Urinary bladder (tissue), 4 donors: Measurements from ENCODE around the gene SERPINA3. TPM values are rescaled to one million over a fixed set of nuclear protein-coding genes. Genes with fewer than 3 reads are reported as not detected.

Source experiments
- DNase-seq: peaks from one replicate; pipeline ENCODE4 v3.0.0-alpha.2; 2015; ENCODE audit errors: extremely low spot score
- H3K27ac ChIP-seq: one replicate; pipeline ENCODE4 v1.5.1; 2013; ENCODE audit warnings: low read depth, mild to moderate bottlenecking, moderate library complexity
- H3K36me3 ChIP-seq: one replicate; pipeline ENCODE4 v1.6.1; 2013; ENCODE audit warnings: mild to moderate bottlenecking, moderate library complexity; ENCODE audit not compliant: insufficient read depth
- H3K4me1 ChIP-seq: one replicate; pipeline ENCODE4 v1.6.1; 2013; ENCODE audit warnings: mild to moderate bottlenecking, moderate library complexity; ENCODE audit not compliant: insufficient read depth
- H3K4me3 ChIP-seq: one replicate; pipeline ENCODE4 v1.5.1; 2013; ENCODE audit warnings: low read depth, low read length
- WGBS: extraction: QIAGEN DNeasy Blood & Tissue Kit; methylation state at CpG from one replicate; pipeline ENCODE4 v1.1.7; 2013; 5-methylcytosine and 5-hydroxymethylcytosine counted together
- polyA plus RNA-seq: library from polyadenylated mRNA; stranded (reverse); fragments of 200-250 nt; gene quantifications from one replicate; pipeline ENCODE4 v1.2.3, GENCODE V29; 2013
- total RNA-seq: library from RNA; depleted of rRNA; stranded (reverse); fragments of >200 nt; gene quantifications from one replicate; pipeline ENCODE4 v1.2.3, GENCODE V29; 2014
- donor health status: healthy with polysubstance abuse.
- donor health status: healthy.

Gene SERPINA3
- total and polyA plus RNA-seq, 2 donors: 3.5 to 842 TPM

DNA sequence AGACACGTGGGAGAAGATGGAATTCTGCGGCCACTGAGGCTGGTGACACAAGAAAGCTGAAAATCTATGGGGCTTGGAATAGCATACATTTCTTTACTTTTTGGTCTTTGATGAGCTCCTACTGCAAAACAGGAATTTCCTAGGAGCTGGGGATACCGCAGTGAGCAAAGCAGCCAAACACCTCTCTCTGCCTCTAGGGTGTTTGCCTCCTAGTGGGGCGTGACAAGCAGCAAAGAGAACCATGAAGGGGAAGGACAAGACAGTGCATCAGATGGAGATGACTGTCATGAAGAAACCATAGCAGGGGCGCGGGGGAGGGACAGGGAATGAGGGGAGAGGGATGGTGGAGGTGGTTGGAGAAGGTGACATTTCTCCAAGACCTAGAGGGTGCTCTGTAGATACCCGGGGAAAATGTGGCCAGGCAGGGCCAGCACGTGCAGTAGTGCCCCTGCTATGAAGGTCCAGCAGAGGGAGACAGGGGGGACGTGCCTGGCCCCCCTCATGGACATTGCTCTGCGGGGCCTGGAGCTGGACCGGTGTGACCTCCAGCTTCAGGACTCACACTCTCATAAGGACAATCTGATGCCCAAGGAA is 58.6 kb downstream of the SERPINA3 start:
- no peak for DNase-seq
- Histone ChIP-seq H3K4me1 (no peaks in the 10 kb centered on the region), H3K27ac (no peak overlapping the region), H3K36me3 (no peaks in the 10 kb centered on the region), H3K4me3 (no peak overlapping the region)
- WGBS: 80% methylated on average over 11 of the region's 11 CpGs

DNA sequence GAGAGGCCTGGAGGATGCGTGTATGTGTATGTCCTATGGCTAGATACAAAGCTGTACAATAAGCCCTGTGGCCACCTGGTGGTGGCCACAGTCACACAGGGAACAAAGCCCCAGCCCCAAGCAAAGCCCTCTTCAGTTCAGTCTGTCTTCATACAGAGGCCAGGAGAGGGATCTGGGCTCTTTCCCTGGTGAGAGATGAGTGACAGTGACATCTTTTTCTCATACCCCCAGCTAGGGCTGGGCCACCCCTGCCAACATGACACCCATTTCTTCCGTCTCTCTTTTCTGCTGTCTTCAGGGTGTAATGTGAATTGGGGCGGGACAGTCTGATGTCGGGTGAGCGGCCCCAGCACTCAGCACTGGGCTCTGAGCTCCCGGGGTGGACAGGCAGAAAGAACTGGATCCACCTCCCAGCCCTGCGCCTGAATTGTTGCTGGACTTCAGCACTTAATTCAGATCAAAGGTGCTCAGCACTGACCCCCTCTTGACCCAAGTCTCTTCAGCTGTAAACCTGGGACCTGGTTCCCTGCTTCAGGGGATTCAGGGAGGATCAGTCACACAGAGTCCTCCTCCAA is 59.8 kb downstream of the SERPINA3 start:
- Histone ChIP-seq H3K4me3 (no peak overlapping the region), H3K4me1 (no peaks in the 10 kb centered on the region), H3K27ac (no peak overlapping the region), H3K36me3 (no peaks in the 10 kb centered on the region)
- DNase-seq: no peak
- WGBS: 70% methylated on average over 7 of the region's 7 CpGs

DNA sequence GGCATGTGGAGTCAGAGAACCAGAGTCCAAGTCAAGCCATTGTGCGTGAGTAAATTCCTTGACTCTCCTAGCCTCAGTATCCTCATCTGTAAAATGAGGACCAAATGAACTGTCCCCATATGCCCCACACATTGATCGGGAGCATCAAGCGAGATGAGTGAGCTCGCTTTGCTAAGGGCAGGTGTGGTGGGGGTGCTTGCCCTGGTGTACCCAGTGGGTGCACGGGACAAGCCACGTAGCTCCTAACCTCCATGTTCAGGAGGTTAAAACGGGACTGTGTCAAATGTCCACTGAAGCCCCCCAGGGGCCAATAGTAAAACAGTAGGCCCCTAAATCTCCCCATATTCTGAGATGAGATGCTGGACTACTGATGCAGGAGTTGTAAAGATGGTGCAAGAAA is 60.9 kb downstream of the SERPINA3 start:
- Histone ChIP-seq H3K4me3 (no peak overlapping the region), H3K36me3 (no peaks in the 10 kb centered on the region), H3K27ac (no peak overlapping the region), H3K4me1 (no peaks in the 10 kb centered on the region)
- DNase-seq: no peak
- 96% methylated on average over 7 of the region's 7 CpGs for WGBS

Other genes starting within 250 kb of the SERPINA3 start
- gene SERPINA2, start 245.7 kb upstream of the SERPINA3 start, total RNA-seq: not detected
- gene SERPINA2, start 245.7 kb upstream of the SERPINA3 start, polyA plus RNA-seq: not detected
- gene SERPINA1, start 223.8 kb upstream of the SERPINA3 start, total RNA-seq: 1.9 TPM
- 51.8 TPM for gene SERPINA1, start 223.8 kb upstream of the SERPINA3 start, polyA plus RNA-seq
- gene SERPINA11, start 159.6 kb upstream of the SERPINA3 start, total RNA-seq: not detected
- gene SERPINA11, start 159.6 kb upstream of the SERPINA3 start, polyA plus RNA-seq: 0.05 TPM
- gene SERPINA9, start 136.2 kb upstream of the SERPINA3 start, total RNA-seq: not detected
- gene SERPINA9, start 136.2 kb upstream of the SERPINA3 start, polyA plus RNA-seq: not detected
- not detected for gene SERPINA12, start 102.9 kb upstream of the SERPINA3 start, total RNA-seq
- not detected for gene SERPINA12, start 102.9 kb upstream of the SERPINA3 start, polyA plus RNA-seq
- gene SERPINA4, start 50.9 kb upstream of the SERPINA3 start, total RNA-seq: not detected
- gene SERPINA4, start 50.9 kb upstream of the SERPINA3 start, polyA plus RNA-seq: not detected
- 0.63 TPM for gene SERPINA5, start 31.0 kb upstream of the SERPINA3 start, total RNA-seq
- gene SERPINA5, start 31.0 kb upstream of the SERPINA3 start, polyA plus RNA-seq: 5.1 TPM
- 0.79 TPM for gene GSC, start 157.7 kb downstream of the SERPINA3 start, total RNA-seq
- gene GSC, start 157.7 kb downstream of the SERPINA3 start, polyA plus RNA-seq: 0.35 TPM